CD4-positive, alpha-beta T cell treated with Interleukin-15 for 4 hours (primary cell): Measurements from ENCODE around the gene ARHGEF28.

Source experiments
- DNase-seq: peaks from one replicate; pipeline ENCODE4 v3.0.0-alpha.2; 2020; ENCODE audit warnings: low spot score

Gene ARHGEF28

GRCh38 chr5:73786043-73786831 is 160.2 kb downstream of the ARHGEF28 start:
- no peak for DNase-seq

- no peak for DNase-seq
Observed at GRCh38 chr5:73789851-73790281, 163.9 kb downstream of the ARHGEF28 start.

GRCh38 chr5:73791389-73791788 is 165.4 kb downstream of the ARHGEF28 start:
- DNase-seq = no peak

GRCh38 chr5:73792687-73793320 is 166.8 kb downstream of the ARHGEF28 start:
- DNase-seq = peak; percentile 69

GRCh38 chr5:73793911-73794310 is 167.9 kb downstream of the ARHGEF28 start:
- DNase-seq = no peak

- DNase-seq = no peak
Observed at GRCh38 chr5:73796164-73797131, 170.5 kb downstream of the ARHGEF28 start.

GRCh38 chr5:73797132-73797510 is 171.1 kb downstream of the ARHGEF28 start:
- DNase-seq = no peak

- no peak for DNase-seq
Observed at GRCh38 chr5:73799401-73799972, 173.5 kb downstream of the ARHGEF28 start.

- DNase-seq = no peak
Observed at GRCh38 chr5:73801686-73802085, 175.7 kb downstream of the ARHGEF28 start.

GRCh38 chr5:73805449-73805848 is 179.5 kb downstream of the ARHGEF28 start:
- DNase-seq = no peak

GRCh38 chr5:73808911-73809310 is 182.9 kb downstream of the ARHGEF28 start:
- no peak for DNase-seq

GRCh38 chr5:73810429-73810828 is 184.4 kb downstream of the ARHGEF28 start:
- no peak for DNase-seq

- no peak for DNase-seq
Observed at GRCh38 chr5:73812457-73812856, 186.5 kb downstream of the ARHGEF28 start.

- DNase-seq = no peak
Observed at GRCh38 chr5:73812962-73813588, 187.1 kb downstream of the ARHGEF28 start.

- DNase-seq = no peak
Observed at GRCh38 chr5:73814233-73814846, 188.3 kb downstream of the ARHGEF28 start.

GRCh38 chr5:73815631-73816030 is 189.6 kb downstream of the ARHGEF28 start:
- no peak for DNase-seq

- DNase-seq = no peak
Observed at GRCh38 chr5:73816656-73817420, 190.8 kb downstream of the ARHGEF28 start.

- DNase-seq = no peak
Observed at GRCh38 chr5:73818357-73818756, 192.4 kb downstream of the ARHGEF28 start.

- DNase-seq = no peak
Observed at GRCh38 chr5:73820326-73820725, 194.3 kb downstream of the ARHGEF28 start.

- no peak for DNase-seq
Observed at GRCh38 chr5:73821003-73821402, 195.0 kb downstream of the ARHGEF28 start.
